OCI-LY1 (cell line): ENCODE measurements around the gene SYNDIG1L.

Experiments
- CTCF ChIP-seq: fragments of 200-600 bp; sonication (generic), shearing (Covaris generic); IDR thresholded peaks from 2 replicates; pipeline ENCODE4 v1.5.1; 2017; ENCODE audit warnings: mild to moderate bottlenecking, antibody characterized with exemption, low read length, moderate library complexity, mixed read lengths
- EZH2 ChIP-seq: fragments of 200-600 bp; sonication (generic), shearing (Covaris generic); IDR thresholded peaks from 2 replicates; pipeline ENCODE4 v1.8.0; 2017; ENCODE audit warnings: borderline replicate concordance, mixed run types, mild to moderate bottlenecking, antibody characterized with exemption, low read length, moderate library complexity, mixed read lengths

- TF ChIP-seq CTCF (no peak), EZH2 (no peak)
Observed at GRCh38 chr14:74462993-74463392, 37.0 kb upstream of the SYNDIG1L start.
